OCI-LY7 (cell line): ENCODE data around the gene ATAD3A. TPM values are rescaled to one million over a fixed set of nuclear protein-coding genes. Genes with fewer than 3 reads are reported as not detected.

ENCODE experiments used
- BruUV-seq: library from RNA; stranded (reverse); fragments of 400-500 nt; replicated peaks from 2 replicates; lab custom pipeline; 2021; lab: Mats Ljungman, UMichigan
- CTCF ChIA-PET: fragments of 300-600 bp; sonication (Branson Sonifier 250); formaldehyde crosslinking; loops from one replicate; lab custom pipeline; 2022; ENCODE audit warnings: antibody characterized with exemption; ENCODE audit not compliant: unreplicated experiment; lab: Charles Lee
- POLR2A ChIA-PET: fragments of 300-600 bp; sonication (Branson Sonifier 250); formaldehyde crosslinking; loops from one replicate; lab custom pipeline; 2022; ENCODE audit warnings: antibody characterized with exemption; lab: Charles Lee
- DNase-seq: peaks from one replicate; pipeline ENCODE4 v3.0.0-alpha.2; 2015; ENCODE audit warnings: low spot score
- H2AFZ ChIP-seq: fragments of 200-600 bp; sonication (generic), shearing (Covaris generic); 2 replicates; pipeline ENCODE4 v1.6.1; 2014; ENCODE audit warnings: mild to moderate bottlenecking, antibody characterized with exemption, low read length, moderate library complexity
- H3K27ac ChIP-seq: fragments of 200-600 bp; sonication (generic); 2 replicates; pipeline ENCODE4 v1.5.1; 2014; ENCODE audit warnings: mixed run types, low read depth, mild to moderate bottlenecking, moderate library complexity, low read length, inconsistent platforms; ENCODE audit not compliant: poor library complexity, severe bottlenecking
- H3K36me3 ChIP-seq: fragments of 200-600 bp; sonication (generic); 2 replicates; pipeline ENCODE4 v1.6.1; 2014; ENCODE audit warnings: mild to moderate bottlenecking, antibody characterized with exemption, low read length, moderate library complexity, mixed read lengths; ENCODE audit not compliant: insufficient read depth
- H3K4me1 ChIP-seq: fragments of 200-600 bp; sonication (generic); 2 replicates; pipeline ENCODE4 v1.5.1; 2014; ENCODE audit warnings: mild to moderate bottlenecking, low read length; ENCODE audit not compliant: insufficient read depth, poor library complexity, severe bottlenecking
- H3K4me2 ChIP-seq: fragments of 200-600 bp; sonication (generic); 2 replicates; pipeline ENCODE4 v1.6.1; 2014; ENCODE audit warnings: mild to moderate bottlenecking, low read length
- H3K4me3 ChIP-seq: fragments of 200-600 bp; sonication (generic); 2 replicates; pipeline ENCODE4 v1.5.1; 2014; ENCODE audit warnings: mild to moderate bottlenecking, low read depth, low read length; ENCODE audit not compliant: poor library complexity, severe bottlenecking
- H3K79me2 ChIP-seq: fragments of 200-600 bp; sonication (generic); 2 replicates; pipeline ENCODE4 v1.6.1; 2016; ENCODE audit warnings: low read depth, mild to moderate bottlenecking, low read length, moderate library complexity, mixed read lengths; ENCODE audit not compliant: insufficient read depth
- H3K9me2 ChIP-seq: fragments of 200-600 bp; sonication (generic); 2 replicates; pipeline ENCODE4 v1.6.1; 2016; ENCODE audit warnings: mild to moderate bottlenecking, low read length, mixed read lengths; ENCODE audit not compliant: insufficient read depth
- H3K9me3 ChIP-seq: fragments of 200-600 bp; sonication (generic); 2 replicates; pipeline ENCODE4 v1.6.1; 2014; ENCODE audit warnings: mild to moderate bottlenecking, mixed run types, low read length, mixed read lengths
- H4K20me1 ChIP-seq: fragments of 200-600 bp; sonication (generic); 2 replicates; pipeline ENCODE4 v1.6.1; 2014; ENCODE audit warnings: mild to moderate bottlenecking, antibody characterized with exemption, low read length, moderate library complexity, mixed read lengths; ENCODE audit not compliant: insufficient read depth
- CTCF ChIP-seq: fragments of 200-600 bp; sonication (generic); conservative IDR thresholded peaks from 2 replicates; pipeline ENCODE4 v1.5.1; 2014; ENCODE audit warnings: mild to moderate bottlenecking, antibody characterized with exemption, low read length, moderate library complexity, mixed read lengths
- EZH2phosphoT487 ChIP-seq: fragments of 200-600 bp; sonication (generic); IDR thresholded peaks from 2 replicates; pipeline ENCODE4 v1.6.1; 2018; ENCODE audit warnings: low read depth, borderline replicate concordance, mild to moderate bottlenecking, mixed run types, antibody characterized with exemption, low read length, moderate library complexity, mixed read lengths
- intact Hi-C: fragments of 100-400 bp; cut with micrococcal nuclease; formaldehyde crosslinking; loops from one replicate; pipeline ENCODE4 v1.10.0; 2022; ENCODE audit not compliant: unreplicated experiment
- total RNA-seq, 2 experiments: library from RNA; depleted of rRNA in 1 of 2; stranded (reverse); fragments of >200 nt in 1 of 2; shearing (Covaris generic) in 1 of 2; gene quantifications; 2 replicates each; pipeline ENCODE4 v1.2.3, GENCODE V29; 2014 to 2022

Gene ATAD3A
- total RNA-seq, 2 experiments from 2014 or later = 81.9 to 88.6 TPM

DNA sequence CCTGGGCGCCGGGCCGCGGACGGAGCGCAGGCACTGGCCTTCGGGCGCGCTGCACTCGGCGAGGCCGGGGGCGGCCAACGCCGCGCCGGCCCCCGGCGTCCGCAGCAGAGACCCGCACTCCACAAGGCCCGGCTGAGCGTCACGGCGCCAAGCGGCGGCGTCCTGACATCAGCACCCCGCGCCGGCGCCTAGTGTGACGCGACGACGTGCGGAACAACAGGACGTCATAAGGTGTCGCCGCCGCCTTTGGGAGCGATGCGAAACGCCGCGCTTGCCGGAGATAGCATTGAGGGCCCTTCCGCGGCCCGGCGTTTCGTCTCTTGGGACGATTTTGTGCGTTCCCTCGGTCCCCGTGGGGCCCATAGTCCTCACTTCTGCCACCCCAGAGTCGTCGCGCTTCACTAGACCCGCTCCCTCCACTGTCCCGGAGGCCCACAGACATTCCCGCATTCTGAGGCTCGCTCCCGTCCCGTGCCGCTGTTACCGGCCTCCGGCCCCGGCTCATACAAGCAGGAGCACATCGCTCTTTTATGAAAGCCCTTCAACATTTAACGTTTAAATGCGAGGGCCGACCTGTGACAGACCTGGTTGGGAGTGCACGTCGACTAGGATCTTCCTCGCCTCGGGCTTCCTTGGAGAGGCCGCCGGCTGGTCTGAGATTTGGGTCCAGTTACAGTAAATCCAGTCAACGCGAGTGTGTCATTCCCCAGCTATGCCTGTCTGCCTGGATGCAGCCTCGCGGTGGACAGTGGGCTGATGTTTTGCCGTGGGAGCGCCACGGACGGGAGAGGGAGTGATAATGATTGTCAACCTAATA is 63.0 kb downstream of the ATAD3A start, which contains the start of gene SSU72:
SSU72 (minus strand) TSS at position 143 of the 817 bp plus-strand sequence. CDS start 306 bp downstream, outside the sequence.
- Histone ChIP-seq H3K4me3 (peak within 1 kb of the TSS; percentile 88), H3K4me2 (peak within 1 kb of the TSS; percentile 96), H4K20me1 (no peaks in the 10 kb centered on the region), H3K9me2 (no peaks in the 10 kb centered on the region), H2AFZ (peak within 1 kb of the TSS; percentile 84), H3K4me1 (peaks cover 13% of the 10 kb centered on the region), H3K9me3 (no peaks in the 10 kb centered on the region), H3K79me2 (peaks cover 44% of the 10 kb centered on the region), H3K36me3 (peaks cover 27% of the 10 kb centered on the region), H3K27ac (peak within 1 kb of the TSS; percentile 69)
- TSS peak; percentile 97 for BruUV-seq
- peak; percentile 96 for DNase-seq
- intact Hi-C loops = loop anchor here (5.0 kb wide), 1 partner anchor 42 kb away; the partner anchor contains the start of gene MIB2
- ChIA-PET CTCF (no interaction called here), POLR2A (no interaction called here)
- TF ChIP-seq EZH2phosphoT487 (no peak), CTCF (no peak)

DNA sequence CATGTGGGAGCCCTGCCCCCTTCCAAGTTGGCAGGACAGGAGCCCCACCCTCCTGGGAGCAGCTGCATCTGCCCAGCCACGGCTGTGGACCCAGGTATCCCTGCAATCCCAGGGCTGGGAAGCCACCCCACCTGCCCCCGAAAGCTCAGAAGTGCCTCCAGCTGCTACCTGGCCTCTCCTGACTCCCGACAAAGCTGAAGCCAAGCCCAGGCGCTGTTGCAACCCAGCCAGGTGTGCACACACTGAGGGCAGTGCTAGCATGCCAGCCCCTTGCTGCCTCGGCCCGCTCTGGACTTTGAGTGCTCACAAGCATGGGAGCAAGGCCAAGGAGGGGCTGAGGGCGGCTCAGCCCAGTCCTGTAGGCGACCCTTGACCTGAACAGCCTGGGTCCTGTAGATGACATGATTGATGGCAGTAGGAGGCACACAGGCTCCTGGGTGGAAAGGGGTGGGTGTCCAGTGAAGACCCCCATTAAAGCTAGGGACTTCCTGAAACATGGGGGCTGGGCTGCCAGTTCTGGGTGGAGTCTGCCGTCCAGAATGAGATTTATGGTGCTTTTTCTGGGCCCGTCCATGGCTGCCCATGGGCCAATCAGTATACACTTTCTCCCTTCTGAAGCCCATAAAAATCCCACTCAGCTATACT is 65.5 kb downstream of the ATAD3A start:
- Histone ChIP-seq H3K79me2 (peaks cover 19% of the 10 kb centered on the region), H3K9me3 (no peaks in the 10 kb centered on the region), H2AFZ (no peak overlapping the region), H3K27ac (no peak overlapping the region), H4K20me1 (no peaks in the 10 kb centered on the region), H3K4me1 (peaks cover 7% of the 10 kb centered on the region), H3K36me3 (peaks cover 7% of the 10 kb centered on the region), H3K4me2 (no peak overlapping the region), H3K4me3 (no peak overlapping the region), H3K9me2 (no peaks in the 10 kb centered on the region)
- ChIA-PET CTCF (no interaction called here), POLR2A (interaction anchor here (0.8 to 1.1 kb wide), 2 partner anchors 11 to 13 kb away, joined by 3 read pairs; no protein-coding TSS in a partner anchor)
- no TSS peak for BruUV-seq
- intact Hi-C loops = no loop called here
- TF ChIP-seq CTCF (no peak), EZH2phosphoT487 (no peak)
- DNase-seq = no peak
